Measurements from ENCODE around the gene SLC25A1. TPM values are rescaled to one million over a fixed set of nuclear protein-coding genes. Genes with fewer than 3 reads are reported as not detected.

The SLC25A1 gene
- polyA plus RNA-seq, 3 donors: 68.2 to 77.7 (median 70.7) TPM

GRCh38 chr22:19143967-19144400 lies 34.6 kb downstream of the SLC25A1 start:
- DNase-seq (ENCODE audit: low read depth in 3 of 3, low spot score in 2 of 3): no peak

GRCh38 chr22:19143212-19143611 lies 35.3 kb downstream of the SLC25A1 start:
- DNase-seq (ENCODE audit: low read depth in 3 of 3, low spot score in 2 of 3): no peak

GRCh38 chr22:19142394-19142793 lies 36.1 kb downstream of the SLC25A1 start:
- DNase-seq (ENCODE audit: low read depth in 3 of 3, low spot score in 2 of 3): no peak

- DNase-seq (ENCODE audit: low read depth in 3 of 3, low spot score in 2 of 3): no peak
Observed at GRCh38 chr22:19139974-19140373, 38.6 kb downstream of the SLC25A1 start.

- DNase-seq (ENCODE audit: low read depth in 3 of 3, low spot score in 2 of 3): no peak
Observed at GRCh38 chr22:19139001-19139356, 39.6 kb downstream of the SLC25A1 start.

GRCh38 chr22:19138217-19139000 lies 40.1 kb downstream of the SLC25A1 start:
- DNase-seq (ENCODE audit: low read depth in 3 of 3, low spot score in 2 of 3): no peak

GRCh38 chr22:19137384-19138216 lies 40.9 kb downstream of the SLC25A1 start:
- DNase-seq (ENCODE audit: low read depth in 3 of 3, low spot score in 2 of 3): no peak

GRCh38 chr22:19136915-19137314 lies 41.6 kb downstream of the SLC25A1 start:
- DNase-seq (ENCODE audit: low read depth in 3 of 3, low spot score in 2 of 3): no peak

GRCh38 chr22:19134874-19135273 lies 43.7 kb downstream of the SLC25A1 start:
- DNase-seq (ENCODE audit: low read depth in 3 of 3, low spot score in 2 of 3): no peak

GRCh38 chr22:19134176-19134831 lies 44.2 kb downstream of the SLC25A1 start:
- DNase-seq (ENCODE audit: low read depth in 3 of 3, low spot score in 2 of 3): no peak

- DNase-seq (ENCODE audit: low read depth in 3 of 3, low spot score in 2 of 3): no peak
Observed at GRCh38 chr22:19133561-19133960, 45.0 kb downstream of the SLC25A1 start.

- no peak for DNase-seq (ENCODE audit: low read depth in 3 of 3, low spot score in 2 of 3)
Observed at GRCh38 chr22:19132693-19133400, 45.7 kb downstream of the SLC25A1 start.

GRCh38 chr22:19132153-19132552 lies 46.4 kb downstream of the SLC25A1 start:
- DNase-seq (ENCODE audit: low read depth in 3 of 3, low spot score in 2 of 3): no peak

- DNase-seq (ENCODE audit: low read depth in 3 of 3, low spot score in 2 of 3): no peak
Observed at GRCh38 chr22:19131685-19132015, 46.9 kb downstream of the SLC25A1 start.

GRCh38 chr22:19130959-19131684 lies 47.4 kb downstream of the SLC25A1 start, which contains the start of gene TSSK2:
TSS of gene TSSK2 (plus strand) at chr22:19131308. CDS start at chr22:19131400, 92 bp downstream.
- no peak for DNase-seq (ENCODE audit: low read depth in 3 of 3, low spot score in 2 of 3)

GRCh38 chr22:19129871-19130270 lies 48.7 kb downstream of the SLC25A1 start:
- no peak for DNase-seq (ENCODE audit: low read depth in 3 of 3, low spot score in 2 of 3)

- no peak for DNase-seq (ENCODE audit: low read depth in 3 of 3, low spot score in 2 of 3)
Observed at GRCh38 chr22:19128946-19129727, 49.4 kb downstream of the SLC25A1 start.

GRCh38 chr22:19128009-19128401 lies 50.5 kb downstream of the SLC25A1 start:
- no peak for DNase-seq (ENCODE audit: low read depth in 3 of 3, low spot score in 2 of 3)

GRCh38 chr22:19127329-19128008 lies 51.1 kb downstream of the SLC25A1 start:
- no peak for DNase-seq (ENCODE audit: low read depth in 3 of 3, low spot score in 2 of 3)
